Common myeloid progenitor, CD34-positive (primary cell): Measurements from ENCODE around the gene KDR.

Source experiments
- CTCF ChIA-PET: fragments of 350-600 bp; sonication (Branson Sonifier 250); formaldehyde crosslinking; loops from one replicate; lab custom pipeline; 2021; ENCODE audit warnings: antibody characterized with exemption; lab: Charles Lee
- POLR2A ChIA-PET: fragments of 350-600 bp; sonication (Branson Sonifier 250); formaldehyde crosslinking; loops from one replicate; lab custom pipeline; 2021; ENCODE audit warnings: antibody characterized with exemption; lab: Charles Lee
- DNase-seq, 3 donors: peaks; one replicate each; pipeline versions ENCODE4 v3.0.0 to v3.0.0-alpha.2; 2013
- H3K27ac ChIP-seq, 2 experiments: 1 replicate in 1 of 2; 2 replicates in 1 of 2; pipeline ENCODE4 v1.7.0; 2013; ENCODE audit warnings: inconsistent platforms in 2 of 2, low read length in 2 of 2, mild to moderate bottlenecking in 2 of 2, low read depth in 1 of 2, moderate library complexity in 1 of 2; ENCODE audit not compliant: severe bottlenecking in 2 of 2, insufficient read depth in 1 of 2, poor library complexity in 1 of 2
- H3K27me3 ChIP-seq, 5 experiments: replicated peaks in 2 of 5; 1 replicate in 3 of 5; 2 replicates in 2 of 5; pipeline versions ENCODE4 v1.6.1 to v1.7.0; 2013; ENCODE audit warnings: low read length in 4 of 5, mild to moderate bottlenecking in 2 of 5, moderate library complexity in 2 of 5, inconsistent platforms in 1 of 5; ENCODE audit not compliant: insufficient read depth in 5 of 5, control insufficient read depth in 4 of 5
- H3K36me3 ChIP-seq, 4 experiments: 1 replicate in 2 of 4; 2 replicates in 2 of 4; pipeline versions ENCODE4 v1.6.1 to v1.7.0; 2013; ENCODE audit warnings: low read length in 3 of 4, control low read depth in 1 of 4, mild to moderate bottlenecking in 1 of 4; ENCODE audit not compliant: control insufficient read depth in 4 of 4, insufficient read depth in 4 of 4
- H3K4me1 ChIP-seq, 4 experiments: 1 replicate in 3 of 4; 2 replicates in 1 of 4; pipeline versions ENCODE4 v1.6.1 to v1.7.1; 2013; ENCODE audit warnings: low read length in 3 of 4, mild to moderate bottlenecking in 3 of 4, control low read depth in 1 of 4, inconsistent platforms in 1 of 4, moderate library complexity in 1 of 4; ENCODE audit not compliant: control insufficient read depth in 4 of 4, insufficient read depth in 4 of 4; ENCODE audit errors: control extremely low read depth in 1 of 4
- H3K4me3 ChIP-seq, 7 experiments: 1 replicate in 4 of 7; 2 replicates in 3 of 7; pipeline versions ENCODE4 v1.5.1 to v1.7.0; 2013; ENCODE audit warnings: mild to moderate bottlenecking in 7 of 7, low read length in 6 of 7, moderate library complexity in 6 of 7, inconsistent platforms in 2 of 7, low read depth in 2 of 7, control low read depth in 1 of 7; ENCODE audit not compliant: insufficient read depth in 4 of 7, control insufficient read depth in 1 of 7; ENCODE audit errors: extremely low read depth in 1 of 7
- H3K9me3 ChIP-seq, 5 experiments: 1 replicate in 4 of 5; 2 replicates in 1 of 5; pipeline versions ENCODE4 v1.6.1 to v1.7.1; 2013; ENCODE audit warnings: low read length in 4 of 5, mild to moderate bottlenecking in 2 of 5, inconsistent platforms in 1 of 5, low read depth in 1 of 5, moderate library complexity in 1 of 5; ENCODE audit not compliant: control insufficient read depth in 4 of 5, insufficient read depth in 2 of 5; ENCODE audit errors: control extremely low read depth in 1 of 5
- WGBS: methylation state at CpG from one replicate; pipeline ENCODE4 v1.1.5; 2013; ENCODE audit not compliant: insufficient coverage; 5-methylcytosine and 5-hydroxymethylcytosine counted together

The KDR gene

GRCh38 chr4:55159851-55160250 is 34.5 kb upstream of the KDR start:
- H3K9me3 ChIP-seq, result peaks cover 0 to 3% (median 0%) of the 10 kb centered on the region in 5 experiments
- H3K36me3 ChIP-seq, result no peaks in the 10 kb centered on the region
- 100% methylated on average over 1 of the region's 2 CpGs for WGBS
- CTCF ChIA-PET, result interaction anchor here (0.9 kb wide), 1 partner anchor 20 kb away, joined by 4 read pairs; no protein-coding TSS in a partner anchor
- H3K4me3 ChIP-seq, result no peak overlapping the region
- DNase-seq, result no peak
- POLR2A ChIA-PET, result no interaction called here
- H3K4me1 ChIP-seq, result peaks cover 0 to 8% (median 2%) of the 10 kb centered on the region in 4 experiments
- no peak overlapping the region for H3K27ac ChIP-seq
- H3K27me3 ChIP-seq, result peaks cover 0 to 37% (median 19%) of the 10 kb centered on the region in 5 experiments

- no peak overlapping the region for H3K4me3 ChIP-seq
- H3K27me3 ChIP-seq, result peaks cover 0 to 42% (median 23%) of the 10 kb centered on the region in 5 experiments
- peaks cover 0 to 8% (median 2%) of the 10 kb centered on the region in 4 experiments for H3K4me1 ChIP-seq
- 93% methylated on average over 2 of the region's 3 CpGs for WGBS
- ChIA-PET POLR2A (no interaction called here), CTCF (interaction anchor here (0.9 kb wide), 1 partner anchor 21 kb away, joined by 4 read pairs; no protein-coding TSS in a partner anchor)
- H3K9me3 ChIP-seq, result peaks cover 0 to 3% (median 0%) of the 10 kb centered on the region in 5 experiments
- H3K27ac ChIP-seq, result no peak overlapping the region
- DNase-seq, result no peak
- no peaks in the 10 kb centered on the region for H3K36me3 ChIP-seq
Observed at GRCh38 chr4:55158957-55159356, 33.6 kb upstream of the KDR start.

GRCh38 chr4:55157559-55158277 is 32.3 kb upstream of the KDR start:
- Histone ChIP-seq H3K4me3 (peak overlapping the region in 5 of 7 experiments; percentile 24 to 49 (median 42)), H3K27me3 (peaks cover 0 to 42% (median 23%) of the 10 kb centered on the region in 5 experiments), H3K36me3 (no peaks in the 10 kb centered on the region), H3K4me1 (peaks cover 0 to 8% (median 2%) of the 10 kb centered on the region in 4 experiments), H3K27ac (no peak overlapping the region), H3K9me3 (no peaks in the 10 kb centered on the region)
- WGBS, result 50% methylated on average over 39 of the region's 45 CpGs
- ChIA-PET CTCF (interaction anchor here (0.6 kb wide), 1 partner anchor 165 kb away, joined by 3 read pairs; no protein-coding TSS in a partner anchor), POLR2A (no interaction called here)
- DNase-seq, result peak in 1 of 3 donors; percentile 3

- ChIA-PET POLR2A (no interaction called here), CTCF (interaction anchor here (0.9 kb wide), 1 partner anchor 9 kb away, joined by 3 read pairs; no protein-coding TSS in a partner anchor)
- H3K36me3 ChIP-seq, result no peaks in the 10 kb centered on the region
- no peak for DNase-seq
- no peaks in the 10 kb centered on the region for H3K9me3 ChIP-seq
- peaks cover 0 to 35% (median 23%) of the 10 kb centered on the region in 5 experiments for H3K27me3 ChIP-seq
- no peak overlapping the region for H3K4me3 ChIP-seq
- no peak overlapping the region for H3K27ac ChIP-seq
- no CpG with 5 or more reads among the region's 1 CpG for WGBS
- H3K4me1 ChIP-seq, result peaks cover 0 to 8% (median 2%) of the 10 kb centered on the region in 4 experiments
Observed at GRCh38 chr4:55154933-55155332, 29.5 kb upstream of the KDR start.

GRCh38 chr4:55154290-55154880 is 29.0 kb upstream of the KDR start:
- H3K4me3 ChIP-seq, result no peak overlapping the region
- no peak for DNase-seq
- POLR2A ChIA-PET, result no interaction called here

GRCh38 chr4:55143858-55144257 is 18.5 kb upstream of the KDR start:
- Histone ChIP-seq H3K4me1 (no peaks in the 10 kb centered on the region), H3K27ac (no peak overlapping the region), H3K36me3 (no peaks in the 10 kb centered on the region), H3K27me3 (peaks cover 0 to 6% (median 3%) of the 10 kb centered on the region in 5 experiments), H3K9me3 (no peaks in the 10 kb centered on the region), H3K4me3 (no peak overlapping the region)
- WGBS, result 86% methylated on average over 1 of the region's 2 CpGs
- DNase-seq, result no peak
- POLR2A ChIA-PET, result no interaction called here
- CTCF ChIA-PET, result no interaction called here

More at GRCh38 chr4:55154290-55154880, 29.0 kb upstream of the KDR start:
- Histone ChIP-seq H3K27ac (no peak overlapping the region), H3K27me3 (peaks cover 0 to 32% (median 23%) of the 10 kb centered on the region in 5 experiments), H3K36me3 (no peaks in the 10 kb centered on the region), H3K9me3 (no peaks in the 10 kb centered on the region), H3K4me1 (peaks cover 0 to 8% (median 2%) of the 10 kb centered on the region in 4 experiments)
- CTCF ChIA-PET, result interaction anchor here (0.8 kb wide), 1 partner anchor 167 kb away, joined by 3 read pairs; no protein-coding TSS in a partner anchor
- no CpG with 5 or more reads among the region's 5 CpGs for WGBS

GRCh38 chr4:55138367-55138766 is 13.0 kb upstream of the KDR start:
- no peak overlapping the region for H3K4me3 ChIP-seq
- H3K27ac ChIP-seq, result no peak overlapping the region
- no peaks in the 10 kb centered on the region for H3K36me3 ChIP-seq
- no peak for DNase-seq
- WGBS, result no CpG with 5 or more reads among the region's 4 CpGs
- peaks cover 1 to 9% (median 4%) of the 10 kb centered on the region in 5 experiments for H3K27me3 ChIP-seq
- POLR2A ChIA-PET, result no interaction called here
- H3K9me3 ChIP-seq, result no peaks in the 10 kb centered on the region
- H3K4me1 ChIP-seq, result no peaks in the 10 kb centered on the region
- CTCF ChIA-PET, result no interaction called here
